Measurements from ENCODE around the gene UNC5CL.

- TF ChIP-seq CTCF (conservative IDR thresholded peaks at IDR 0.05; ENCODE audit: low read depth in 2 of 2), result no peak
- no peak for TF ChIP-seq POLR2AphosphoS5 (IDR thresholded peaks at IDR 0.05; ENCODE audit: low read depth)
- no peak for TF ChIP-seq ZNF114 (CRISPR knock-in tag; IDR thresholded peaks at IDR 0.05)
- TF ChIP-seq EZH2 (IDR thresholded peaks at IDR 0.05; ENCODE audit: low read depth, unreplicated experiment), result no peak
- no peak for TF ChIP-seq REST (IDR thresholded peaks at IDR 0.05; ENCODE audit: unreplicated experiment)
- no peak for TF ChIP-seq CREB1 (CRISPR knock-in tag; IDR thresholded peaks at IDR 0.05; ENCODE audit: low read depth)
- no peak for TF ChIP-seq ETS1 (IDR thresholded peaks at IDR 0.05)
- no peak for TF ChIP-seq EZH2phosphoT487 (IDR thresholded peaks at IDR 0.05; ENCODE audit: unreplicated experiment)
- TF ChIP-seq ZNF331 (CRISPR knock-in tag; IDR thresholded peaks at IDR 0.05; ENCODE audit: low read depth), result no peak
- no peak for TF ChIP-seq NANOG (IDR thresholded peaks at IDR 0.05; ENCODE audit: borderline replicate concordance)
- no peak for TF ChIP-seq JUNB (IDR thresholded peaks at IDR 0.05; ENCODE audit: unreplicated experiment)
- no peak for TF ChIP-seq ZNF462 (CRISPR knock-in tag; IDR thresholded peaks at IDR 0.05)
Measured at GRCh38 chr6:41011673-41012072, 27.3 kb downstream of the UNC5CL start.

Data from GM23338 (cell line).